Measurements from ENCODE around the gene DOCK2.

DNA sequence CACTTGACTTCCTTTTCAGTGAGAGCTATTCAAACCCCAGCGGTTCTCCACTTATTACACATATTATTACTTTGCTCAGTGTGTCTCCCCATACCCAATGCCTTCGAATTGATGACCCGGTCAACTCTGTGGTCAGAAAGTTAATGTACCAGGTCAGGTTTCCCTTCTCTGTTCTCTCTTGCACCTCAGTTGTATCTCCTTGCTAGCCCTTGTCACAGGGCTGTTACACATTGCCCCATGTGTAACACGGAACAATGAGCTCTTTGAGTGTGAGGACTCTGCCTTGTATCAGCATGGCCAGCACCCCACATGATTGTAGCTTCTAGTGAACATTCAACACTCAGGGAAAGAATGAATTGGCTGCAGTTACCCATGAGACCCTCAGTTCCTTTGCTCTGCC lies 73.6 kb downstream of the DOCK2 start:
- TF ChIP-seq, protein P1, sequence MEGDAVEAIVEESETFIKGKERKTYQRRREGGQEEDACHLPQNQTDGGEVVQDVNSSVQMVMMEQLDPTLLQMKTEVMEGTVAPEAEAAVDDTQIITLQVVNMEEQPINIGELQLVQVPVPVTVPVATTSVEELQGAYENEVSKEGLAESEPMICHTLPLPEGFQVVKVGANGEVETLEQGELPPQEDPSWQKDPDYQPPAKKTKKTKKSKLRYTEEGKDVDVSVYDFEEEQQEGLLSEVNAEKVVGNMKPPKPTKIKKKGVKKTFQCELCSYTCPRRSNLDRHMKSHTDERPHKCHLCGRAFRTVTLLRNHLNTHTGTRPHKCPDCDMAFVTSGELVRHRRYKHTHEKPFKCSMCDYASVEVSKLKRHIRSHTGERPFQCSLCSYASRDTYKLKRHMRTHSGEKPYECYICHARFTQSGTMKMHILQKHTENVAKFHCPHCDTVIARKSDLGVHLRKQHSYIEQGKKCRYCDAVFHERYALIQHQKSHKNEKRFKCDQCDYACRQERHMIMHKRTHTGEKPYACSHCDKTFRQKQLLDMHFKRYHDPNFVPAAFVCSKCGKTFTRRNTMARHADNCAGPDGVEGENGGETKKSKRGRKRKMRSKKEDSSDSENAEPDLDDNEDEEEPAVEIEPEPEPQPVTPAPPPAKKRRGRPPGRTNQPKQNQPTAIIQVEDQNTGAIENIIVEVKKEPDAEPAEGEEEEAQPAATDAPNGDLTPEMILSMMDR (conservative IDR thresholded peaks at IDR 0.05; ENCODE audit: low read length), result no peak
- no peak for TF ChIP-seq EZH2phosphoT487 (IDR thresholded peaks at IDR 0.05; ENCODE audit: borderline replicate concordance, low read depth, low read length)

All from OCI-LY7 (cell line).